HepG2 (cell line): ENCODE measurements around the gene ATP2A2. TPM values are rescaled to one million over a fixed set of nuclear protein-coding genes. Genes with fewer than 3 reads are reported as not detected.
A peak's percentile ranks its signal among the peaks of the same experiment; 100 is the strongest.

ENCODE experiments used
- EZH2 ChIP-seq: conservative IDR thresholded peaks from 2 replicates; pipeline ENCODE4 v1.6.1; 2012; ENCODE audit warnings: mild to moderate bottlenecking, low read depth, low read length, moderate library complexity
- HDAC1 ChIP-seq: sonication (generic); formaldehyde crosslinking; IDR thresholded peaks from 2 replicates; pipeline ENCODE4 v1.5.1; 2020; ENCODE audit warnings: mild to moderate bottlenecking, missing genetic modification reagents
- HDAC2 ChIP-seq: sonication (generic); formaldehyde crosslinking; IDR thresholded peaks from 2 replicates; pipeline ENCODE4 v1.4.0; 2020; ENCODE audit warnings: missing genetic modification reagents
- KLF12 ChIP-seq: sonication (generic); formaldehyde crosslinking; IDR thresholded peaks from 2 replicates; pipeline ENCODE4 v1.4.0; 2020; ENCODE audit warnings: missing genetic modification reagents, borderline replicate concordance
- KMT2A ChIP-seq: sonication (generic); formaldehyde crosslinking; IDR thresholded peaks from 2 replicates; pipeline ENCODE4 v1.4.0; 2020; ENCODE audit warnings: missing genetic modification reagents
- LCORL ChIP-seq, 2 experiments: fragments of 450-650 bp in 1 of 2; sonication (generic) in 1 of 2; formaldehyde crosslinking in 1 of 2; IDR thresholded peaks; 2 replicates each; pipeline versions ENCODE4 v1.5.0 to v1.6.1; 2017 to 2020; ENCODE audit warnings: antibody characterized with exemption in 1 of 2, missing genetic modification reagents in 1 of 2
- MAFF ChIP-seq: IDR thresholded peaks from 2 replicates; pipeline ENCODE4 v1.6.1; 2011; ENCODE audit warnings: low read depth, low read length, improper control_type of control experiment
- MEIS2 ChIP-seq: sonication (generic); formaldehyde crosslinking; IDR thresholded peaks from 2 replicates; pipeline ENCODE4 v1.9.0; 2021; ENCODE audit warnings: mild to moderate bottlenecking, missing genetic modification reagents
- NFYC ChIP-seq: IDR thresholded peaks from 2 replicates; pipeline ENCODE4 v1.6.1; 2016; ENCODE audit warnings: missing genetic modification reagents, missing compliant biosample characterization
- PHF20 ChIP-seq: sonication (generic); formaldehyde crosslinking; IDR thresholded peaks from 2 replicates; pipeline ENCODE4 v1.5.0; 2020; ENCODE audit warnings: mild to moderate bottlenecking, missing genetic modification reagents
- SCMH1 ChIP-seq: sonication (generic); formaldehyde crosslinking; IDR thresholded peaks from 2 replicates; pipeline ENCODE4 v1.9.0; 2021; ENCODE audit warnings: missing genetic modification reagents, mild to moderate bottlenecking, borderline replicate concordance
- SRF ChIP-seq: IDR thresholded peaks from 2 replicates; pipeline ENCODE4 v1.6.1; 2011; ENCODE audit warnings: mild to moderate bottlenecking, low read depth, low read length, moderate library complexity
- ZBTB33 ChIP-seq: sonication (generic); formaldehyde crosslinking; IDR thresholded peaks from 2 replicates; pipeline ENCODE4 v1.4.0; 2020; ENCODE audit warnings: missing genetic modification reagents
- ZFP91 ChIP-seq: sonication (generic); formaldehyde crosslinking; IDR thresholded peaks from 2 replicates; pipeline ENCODE4 v1.9.0; 2022; ENCODE audit warnings: missing genetic modification reagents, mild to moderate bottlenecking, borderline replicate concordance
- ZNF253 ChIP-seq: sonication (generic); formaldehyde crosslinking; IDR thresholded peaks from 2 replicates; pipeline ENCODE4 v1.8.0; 2022; ENCODE audit warnings: mild to moderate bottlenecking, missing genetic modification reagents, borderline replicate concordance
- ZNF343 ChIP-seq: sonication (generic); formaldehyde crosslinking; IDR thresholded peaks from 2 replicates; pipeline ENCODE4 v1.4.0; 2020; ENCODE audit warnings: mild to moderate bottlenecking, missing genetic modification reagents
- ZNF468 ChIP-seq: sonication (generic); formaldehyde crosslinking; IDR thresholded peaks from 2 replicates; pipeline ENCODE4 v1.8.0; 2022; ENCODE audit warnings: mild to moderate bottlenecking, moderate library complexity, missing genetic modification reagents
- ZNF572 ChIP-seq: sonication (generic); formaldehyde crosslinking; IDR thresholded peaks from 2 replicates; pipeline ENCODE4 v1.5.1; 2020; ENCODE audit warnings: mild to moderate bottlenecking, missing genetic modification reagents
- ZNF709 ChIP-seq: sonication (generic); formaldehyde crosslinking; IDR thresholded peaks from 2 replicates; pipeline ENCODE4 v1.5.0; 2020; ENCODE audit warnings: mild to moderate bottlenecking, missing genetic modification reagents
- polyA plus RNA-seq, 8 experiments: library from polyadenylated mRNA; depleted of rRNA in 3 of 8; stranded (reverse) in 7 of 8; unstranded in 1 of 8; fragments of >200 nt; fragmentation: Illumina TruSeq in 4 of 8; extraction: Trizol in 4 of 8; gene quantifications; 2 replicates each; pipeline versions ENCODE4 v1.2.1 to v1.2.3, GENCODE V29; 2011 to 2016; ENCODE audit warnings: low read depth in 4 of 8, missing spikeins in 1 of 8, mixed read lengths in 1 of 8; ENCODE audit not compliant: insufficient read depth in 1 of 8
- total RNA-seq, 5 experiments: library from RNA; depleted of rRNA; stranded (reverse); fragments of >200 nt; fragmentation: Illumina TruSeq; extraction: Trizol; gene quantifications; 2 replicates each; pipeline ENCODE4 v1.2.3, GENCODE V29; 2016; ENCODE audit warnings: low read depth in 1 of 5
- TF ChIP-seq, protein P1 (sequence below): sonication (generic); formaldehyde crosslinking; IDR thresholded peaks from 2 replicates; pipeline ENCODE4 v1.5.0; 2020; ENCODE audit warnings: mild to moderate bottlenecking, missing genetic modification reagents, borderline replicate concordance
- TF ChIP-seq, protein P2 (sequence below): sonication (generic); formaldehyde crosslinking; IDR thresholded peaks from 2 replicates; pipeline ENCODE4 v1.4.0; 2020; ENCODE audit warnings: missing genetic modification reagents

The ATP2A2 gene
- total and polyA plus RNA-seq, 2 of the 13 experiments (the other 11 are each of a cell fraction or from before 2014, with no cell fraction given): 35.4 to 85.5 TPM

DNA sequence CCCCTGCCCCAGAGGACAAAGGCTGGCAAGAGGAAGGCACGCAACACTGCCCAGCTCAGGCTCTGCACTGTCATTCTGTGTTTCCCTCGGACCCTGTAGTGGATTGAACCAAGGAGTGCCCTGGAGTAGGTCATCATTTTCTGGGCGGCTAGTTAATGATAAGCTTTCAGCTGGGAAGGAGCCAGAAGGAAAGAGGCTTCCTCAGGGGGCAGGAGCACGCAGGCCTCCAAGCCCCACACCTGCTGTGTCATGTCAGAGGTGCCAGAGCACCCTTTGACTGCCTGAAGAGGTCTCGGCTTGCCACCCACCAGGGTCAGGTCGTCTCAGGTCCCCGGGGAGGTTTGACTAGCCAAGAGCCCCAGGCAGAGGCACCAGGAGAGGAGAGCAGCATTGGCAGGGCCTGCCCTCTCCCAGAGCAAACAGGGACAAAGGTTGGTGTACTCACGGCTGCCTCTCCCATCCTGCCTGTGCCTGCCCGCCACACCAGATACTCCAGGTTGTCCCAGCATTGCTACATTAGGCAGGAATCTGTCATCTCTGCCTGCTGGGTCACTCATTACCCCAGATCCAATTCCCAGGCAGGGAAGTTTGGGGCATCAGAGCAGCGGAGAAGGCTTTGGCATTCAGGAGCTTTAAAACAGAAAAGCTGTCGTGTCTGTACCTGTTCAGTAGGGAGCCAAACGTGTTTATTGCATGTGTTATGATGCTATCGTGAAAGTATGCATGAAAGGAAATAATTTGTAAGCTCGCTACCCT is 33.5 kb upstream of the ATP2A2 start (continued):
- TF ChIP-seq, protein P1, sequence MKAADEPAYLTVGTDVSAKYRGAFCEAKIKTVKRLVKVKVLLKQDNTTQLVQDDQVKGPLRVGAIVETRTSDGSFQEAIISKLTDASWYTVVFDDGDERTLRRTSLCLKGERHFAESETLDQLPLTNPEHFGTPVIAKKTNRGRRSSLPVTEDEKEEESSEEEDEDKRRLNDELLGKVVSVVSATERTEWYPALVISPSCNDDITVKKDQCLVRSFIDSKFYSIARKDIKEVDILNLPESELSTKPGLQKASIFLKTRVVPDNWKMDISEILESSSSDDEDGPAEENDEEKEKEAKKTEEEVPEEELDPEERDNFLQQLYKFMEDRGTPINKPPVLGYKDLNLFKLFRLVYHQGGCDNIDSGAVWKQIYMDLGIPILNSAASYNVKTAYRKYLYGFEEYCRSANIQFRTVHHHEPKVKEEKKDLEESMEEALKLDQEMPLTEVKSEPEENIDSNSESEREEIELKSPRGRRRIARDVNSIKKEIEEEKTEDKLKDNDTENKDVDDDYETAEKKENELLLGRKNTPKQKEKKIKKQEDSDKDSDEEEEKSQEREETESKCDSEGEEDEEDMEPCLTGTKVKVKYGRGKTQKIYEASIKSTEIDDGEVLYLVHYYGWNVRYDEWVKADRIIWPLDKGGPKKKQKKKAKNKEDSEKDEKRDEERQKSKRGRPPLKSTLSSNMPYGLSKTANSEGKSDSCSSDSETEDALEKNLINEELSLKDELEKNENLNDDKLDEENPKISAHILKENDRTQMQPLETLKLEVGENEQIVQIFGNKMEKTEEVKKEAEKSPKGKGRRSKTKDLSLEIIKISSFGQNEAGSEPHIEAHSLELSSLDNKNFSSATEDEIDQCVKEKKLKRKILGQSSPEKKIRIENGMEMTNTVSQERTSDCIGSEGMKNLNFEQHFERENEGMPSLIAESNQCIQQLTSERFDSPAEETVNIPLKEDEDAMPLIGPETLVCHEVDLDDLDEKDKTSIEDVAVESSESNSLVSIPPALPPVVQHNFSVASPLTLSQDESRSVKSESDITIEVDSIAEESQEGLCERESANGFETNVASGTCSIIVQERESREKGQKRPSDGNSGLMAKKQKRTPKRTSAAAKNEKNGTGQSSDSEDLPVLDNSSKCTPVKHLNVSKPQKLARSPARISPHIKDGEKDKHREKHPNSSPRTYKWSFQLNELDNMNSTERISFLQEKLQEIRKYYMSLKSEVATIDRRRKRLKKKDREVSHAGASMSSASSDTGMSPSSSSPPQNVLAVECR (CRISPR knock-in tag): peak; percentile 85
- TF ChIP-seq ZBTB33 (CRISPR knock-in tag) (no peak), ZNF343 (CRISPR knock-in tag) (no peak), LCORL (IDR thresholded peaks at IDR 0.05) (no peak), LCORL (CRISPR knock-in tag; IDR thresholded peaks at IDR 0.05) (peak; percentile 98), EZH2 (no peak), SCMH1 (CRISPR knock-in tag) (no peak), NFYC (CRISPR knock-in tag) (no peak), KMT2A (CRISPR knock-in tag) (peak; percentile 66), KLF12 (CRISPR knock-in tag) (no peak), ZFP91 (peak; percentile 80; the same call in 1 of the 2 replicates), MAFF (no peak), ZNF709 (0 out of 2 replicates have a peak, but pooled peaks have one; percentile 43), ZNF572 (peak; percentile 93), HDAC2 (CRISPR knock-in tag) (peak; percentile 84; the same call in 1 of the 2 replicates), HDAC1 (peak; percentile 92), MEIS2 (peak; percentile 82; the same call in 1 of the 2 replicates), ZNF468 (CRISPR knock-in tag) (no peak), SRF (0 out of 2 replicates have a peak, but pooled peaks have one; percentile 9), PHF20 (CRISPR knock-in tag) (no peak), ZNF253 (CRISPR knock-in tag) (no peak)
- TF ChIP-seq, protein P2, sequence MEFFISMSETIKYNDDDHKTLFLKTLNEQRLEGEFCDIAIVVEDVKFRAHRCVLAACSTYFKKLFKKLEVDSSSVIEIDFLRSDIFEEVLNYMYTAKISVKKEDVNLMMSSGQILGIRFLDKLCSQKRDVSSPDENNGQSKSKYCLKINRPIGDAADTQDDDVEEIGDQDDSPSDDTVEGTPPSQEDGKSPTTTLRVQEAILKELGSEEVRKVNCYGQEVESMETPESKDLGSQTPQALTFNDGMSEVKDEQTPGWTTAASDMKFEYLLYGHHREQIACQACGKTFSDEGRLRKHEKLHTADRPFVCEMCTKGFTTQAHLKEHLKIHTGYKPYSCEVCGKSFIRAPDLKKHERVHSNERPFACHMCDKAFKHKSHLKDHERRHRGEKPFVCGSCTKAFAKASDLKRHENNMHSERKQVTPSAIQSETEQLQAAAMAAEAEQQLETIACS (CRISPR knock-in tag): no peak
